K562 (cell line): ENCODE data around the gene UROD.

Experiments
- ARHGAP35 ChIP-seq: fragments of 450-650 bp; IDR thresholded peaks from 2 replicates; pipeline ENCODE4 v1.6.1; 2018; ENCODE audit not compliant: partially characterized antibody
- CEBPZ ChIP-seq: fragments of 150-350 bp; IDR thresholded peaks from 2 replicates; pipeline ENCODE4 v1.6.1; 2014; ENCODE audit warnings: low read depth, mild to moderate bottlenecking, low read length, borderline replicate concordance
- REST ChIP-seq, 2 experiments: fragments of 450-650 bp; formaldehyde crosslinking in 1 of 2; IDR thresholded peaks; 2 replicates each; pipeline versions ENCODE4 v1.4.0 to v1.6.1; 2014 to 2020; ENCODE audit warnings: mild to moderate bottlenecking in 2 of 2, borderline replicate concordance in 1 of 2, low read depth in 1 of 2
- ZEB2 ChIP-seq: fragments of 450-650 bp; IDR thresholded peaks from 2 replicates; pipeline ENCODE4 v1.6.1; 2016

GRCh38 chr1:45016090-45016697, 4.1 kb downstream of the UROD start:
- TF ChIP-seq ZEB2 (no peak), CEBPZ (no peak), REST (IDR thresholded peaks at IDR 0.05; ENCODE audit: borderline replicate concordance) (no peak), REST (CRISPR knock-in tag; IDR thresholded peaks at IDR 0.05; ENCODE audit: low read depth) (no peak), ARHGAP35 (no peak)
